Left cardiac atrium (tissue), 4 donors: ENCODE results near the gene TET1. TPM values are rescaled to one million over a fixed set of nuclear protein-coding genes. Genes with fewer than 3 reads are reported as not detected.
"Not testable (repeated sequence)": the region's sequence is repeated elsewhere in the genome, so short reads cannot be mapped to it uniquely, and the experiment has no call there.

ENCODE experiments used
- ATAC-seq, 2 donors: fragments of 200-7000 bp; cut with Tn5 transposase; one replicate each; pipeline ENCODE4 v1.9.1; 2020; ENCODE audit warnings: mild to moderate bottlenecking in 2 of 2, moderate library complexity in 2 of 2
- DNase-seq: peaks from one replicate; pipeline ENCODE4 v3.0.0-alpha.2; 2020
- intact Hi-C, 2 donors: fragments of 100-400 bp; cut with DNase I; formaldehyde crosslinking; loops; one replicate each; pipeline versions ENCODE4 v1.14.1 to v1.15.1; 2022 to 2023
- total RNA-seq, 2 donors: library from RNA; stranded (reverse); fragmentation: NEBNext Ultra II Directional; extraction: Animal tissue kit (Norgen Biotek cat#: 25700); gene quantifications; one replicate each; pipeline ENCODE4 v1.2.1, GENCODE V29; 2021
- donor health status: DM: no; HTN: yes; CAD: no.
- donor health status: DM: no; HTN: yes; CAD: no; lungs with severe emphysema.
- donor health status: DM: yes; HTN: yes; CAD: no.
- donor health status: Dilated cardiomyopathy.

TET1 gene
- total RNA-seq, 2 donors from 2014 or later = 3.4 to 4.0 TPM

GRCh38 chr10:68561865-68562649 is 1.9 kb downstream of the TET1 start:
- intact Hi-C loops = no loop called here
- DNase-seq = no peak
- peak; percentile 34 to 45 for ATAC-seq

GRCh38 chr10:68562661-68563570 is 2.8 kb downstream of the TET1 start:
- DNase-seq (no peak), ATAC-seq (no peak)
- intact Hi-C loops = no loop called here

GRCh38 chr10:68564712-68565111 is 4.6 kb downstream of the TET1 start:
- ATAC-seq = no peak
- intact Hi-C loops = no loop called here
- DNase-seq = no peak

GRCh38 chr10:68565658-68566057 is 5.5 kb downstream of the TET1 start:
- intact Hi-C loops = no loop called here
- DNase-seq = no peak
- no peak for ATAC-seq

- intact Hi-C loops = no loop called here
- no peak for DNase-seq
These were observed 6.2 kb downstream of the TET1 start for GRCh38 chr10:68566351-68566750.

GRCh38 chr10:68566955-68567354 is 6.8 kb downstream of the TET1 start:
- ATAC-seq (no peak), DNase-seq (no peak)
- intact Hi-C loops = no loop called here

More at GRCh38 chr10:68566351-68566750, 6.2 kb downstream of the TET1 start:
- ATAC-seq = no peak

GRCh38 chr10:68572151-68572550 is 12.0 kb downstream of the TET1 start:
- intact Hi-C loops = no loop called here
- no peak for DNase-seq
- ATAC-seq = no peak

- ATAC-seq = no peak
- intact Hi-C loops = no loop called here
These were observed 13.9 kb downstream of the TET1 start for GRCh38 chr10:68574051-68574450.

GRCh38 chr10:68576118-68576517 is 16.0 kb downstream of the TET1 start:
- intact Hi-C loops = no loop called here
- ATAC-seq (no peak), DNase-seq (no peak)

More at GRCh38 chr10:68574051-68574450, 13.9 kb downstream of the TET1 start:
- no peak for DNase-seq

- ATAC-seq (no peak), DNase-seq (no peak)
- intact Hi-C loops = no loop called here
These were observed 18.8 kb downstream of the TET1 start for GRCh38 chr10:68578974-68579373.

GRCh38 chr10:68584187-68584586 is 24.1 kb downstream of the TET1 start:
- ATAC-seq, intact Hi-C loops, DNase-seq: not testable (repeated sequence)

- DNase-seq (no peak), ATAC-seq (no peak)
- intact Hi-C loops = no loop called here
These were observed 26.6 kb downstream of the TET1 start for GRCh38 chr10:68586606-68587305.

GRCh38 chr10:68594405-68594804 is 34.3 kb downstream of the TET1 start:
- intact Hi-C loops = no loop called here
- ATAC-seq (peak in 1 of 2 donors; percentile 49), DNase-seq (no peak)

GRCh38 chr10:68595513-68595912 is 35.4 kb downstream of the TET1 start:
- ATAC-seq = no peak
- intact Hi-C loops = no loop called here
- DNase-seq = no peak

- intact Hi-C loops = no loop called here
- DNase-seq = no peak
- no peak for ATAC-seq
These were observed 37.3 kb downstream of the TET1 start for GRCh38 chr10:68597407-68597806.

- DNase-seq (peak; percentile 34), ATAC-seq (peak; percentile 65 to 78)
- intact Hi-C loops = no loop called here
These were observed 39.0 kb downstream of the TET1 start for GRCh38 chr10:68598978-68599770.

GRCh38 chr10:68599771-68600040 is 39.6 kb downstream of the TET1 start:
- DNase-seq = no peak
- peak in 1 of 2 donors; percentile 4 for ATAC-seq
- intact Hi-C loops = loop anchor here in 1 of 2 donors (1.0 kb wide), 1 partner anchor 39 kb away; the partner anchor contains the start of gene TET1

- ATAC-seq (peak; percentile 91 to 95), DNase-seq (peak; percentile 62)
- intact Hi-C loops = loop anchor here in 1 of 2 donors (1.0 kb wide), 1 partner anchor 40 kb away; the partner anchor contains the start of gene TET1
These were observed 40.1 kb downstream of the TET1 start for GRCh38 chr10:68600041-68600778.
